GM23248 (cell line): ENCODE results near the gene TP53I13. TPM values are rescaled to one million over a fixed set of nuclear protein-coding genes. Genes with fewer than 3 reads are reported as not detected.
A peak's percentile ranks its signal among the peaks of the same experiment; 100 is the strongest.

Experiments
- DNase-seq: peaks from one replicate; pipeline ENCODE4 v3.0.0-alpha.2; 2015
- H2AFZ ChIP-seq: fragments of 200-600 bp; sonication (generic); 2 replicates; pipeline ENCODE4 v1.6.1; 2016; ENCODE audit warnings: antibody characterized with exemption
- H3F3A ChIP-seq: fragments of 200-600 bp; sonication (generic); 2 replicates; pipeline ENCODE4 v1.6.1; 2016; ENCODE audit warnings: mild to moderate bottlenecking, antibody characterized with exemption, mixed run types; ENCODE audit not compliant: insufficient read depth
- H3K27ac ChIP-seq: fragments of 200-600 bp; sonication (generic); 2 replicates; pipeline ENCODE4 v1.5.1; 2016; ENCODE audit warnings: mild to moderate bottlenecking
- H3K27me3 ChIP-seq: fragments of 200-600 bp; sonication (generic); replicated peaks from 2 replicates; pipeline ENCODE4 v1.6.1; 2016; ENCODE audit warnings: mild to moderate bottlenecking; ENCODE audit not compliant: insufficient read depth
- H3K36me3 ChIP-seq: fragments of 200-600 bp; sonication (generic); 2 replicates; pipeline ENCODE4 v1.6.1; 2016; ENCODE audit warnings: low read depth, mild to moderate bottlenecking
- H3K4me1 ChIP-seq: fragments of 200-600 bp; sonication (generic); 2 replicates; pipeline ENCODE4 v1.6.1; 2016; ENCODE audit warnings: mild to moderate bottlenecking; ENCODE audit not compliant: insufficient read depth
- H3K4me2 ChIP-seq: fragments of 200-600 bp; sonication (generic); one replicate; pipeline ENCODE4 v1.6.1; 2016; ENCODE audit warnings: mild to moderate bottlenecking; ENCODE audit not compliant: unreplicated experiment
- H3K4me3 ChIP-seq: fragments of 200-600 bp; sonication (generic); 2 replicates; pipeline ENCODE4 v1.5.1; 2016; ENCODE audit warnings: mild to moderate bottlenecking
- H3K79me2 ChIP-seq: fragments of 200-600 bp; sonication (generic); 2 replicates; pipeline ENCODE4 v1.6.1; 2016; ENCODE audit warnings: mild to moderate bottlenecking; ENCODE audit not compliant: insufficient read depth
- H3K9ac ChIP-seq: fragments of 200-600 bp; sonication (generic); 2 replicates; pipeline ENCODE4 v1.6.1; 2016; ENCODE audit warnings: mild to moderate bottlenecking
- H3K9me2 ChIP-seq: fragments of 200-600 bp; sonication (generic); 2 replicates; pipeline ENCODE4 v1.6.1; 2016; ENCODE audit warnings: mixed run types, mild to moderate bottlenecking, moderate library complexity; ENCODE audit not compliant: insufficient read depth
- H3K9me3 ChIP-seq: fragments of 200-600 bp; sonication (generic); one replicate; pipeline ENCODE4 v1.6.1; 2017; ENCODE audit warnings: low read depth
- H4K20me1 ChIP-seq: fragments of 200-600 bp; sonication (generic); 2 replicates; pipeline ENCODE4 v1.6.0; 2016; ENCODE audit not compliant: insufficient read depth
- EZH2 ChIP-seq: fragments of 200-600 bp; sonication (generic); IDR thresholded peaks from 2 replicates; pipeline ENCODE4 v1.6.1; 2018; ENCODE audit warnings: antibody characterized with exemption, mild to moderate bottlenecking; ENCODE audit not compliant: insufficient read depth, poor library complexity, severe bottlenecking
- EZH2phosphoT487 ChIP-seq: fragments of 200-600 bp; sonication (generic); IDR thresholded peaks from 2 replicates; pipeline ENCODE4 v1.6.1; 2018; ENCODE audit warnings: antibody characterized with exemption, moderate library complexity, mild to moderate bottlenecking, low read depth; ENCODE audit not compliant: insufficient read depth
- WGBS, 2 experiments: methylation state at CpG; one replicate each; pipeline ENCODE4 v1.1.6; 2015 to 2017; ENCODE audit warnings: low lambda C conversion rate in 2 of 2, low coverage in 1 of 2; ENCODE audit errors: missing lambda C conversion rate in 2 of 2; 5-methylcytosine and 5-hydroxymethylcytosine counted together
- in situ Hi-C: fragments of 300-500 bp; cut with MboI; formaldehyde crosslinking; loops from 2 replicates; pipeline ENCODE4 v1.15.0; 2020
- polyA plus RNA-seq: library from polyadenylated mRNA; unstranded; fragments of >200 nt; fragmentation: Nextera tagmentation; extraction: Ambion mirVana; gene quantifications from 2 replicates; pipeline ENCODE4 v1.2.1, GENCODE V29; 2016
- total RNA-seq: library from RNA; depleted of rRNA; stranded (reverse); fragments of >200 nt; shearing (Covaris generic); gene quantifications from 2 replicates; pipeline ENCODE4 v1.2.3, GENCODE V29; 2014

Gene TP53I13
- total and polyA plus RNA-seq, 2 experiments from 2014 or later = 37.3 to 67.2 TPM

GRCh38 chr17:29576214-29577000 is 7.9 kb downstream of the TP53I13 start:
- Histone ChIP-seq H3K9me2 (no peaks in the 10 kb centered on the region), H3K4me3 (no peak overlapping the region), H4K20me1 (no peaks in the 10 kb centered on the region), H2AFZ (no peak overlapping the region), H3F3A (no peaks in the 10 kb centered on the region), H3K27me3 (no peaks in the 10 kb centered on the region), H3K4me1 (0 out of 2 replicates have a peak, but pooled peaks cover 8% of the 10 kb centered on the region), H3K9me3 (no peaks in the 10 kb centered on the region), H3K4me2 (no peak overlapping the region), H3K9ac (no peak overlapping the region), H3K36me3 (peaks cover 5% of the 10 kb centered on the region; the same call in 1 of the 2 replicates), H3K79me2 (no peaks in the 10 kb centered on the region; the same call in 1 of the 2 replicates), H3K27ac (no peak overlapping the region)
- 94 to 96% methylated on average over 32 to 37 of the region's 37 CpGs for WGBS, 2 experiments
- in situ Hi-C loops = no loop called here
- no peak for DNase-seq
- TF ChIP-seq EZH2 = no peak
- no peak for TF ChIP-seq EZH2phosphoT487

GRCh38 chr17:29577001-29577370 is 8.5 kb downstream of the TP53I13 start:
- Histone ChIP-seq H3K27ac (no peak overlapping the region), H3K36me3 (peaks cover 5% of the 10 kb centered on the region; the same call in 1 of the 2 replicates), H3K9ac (no peak overlapping the region), H4K20me1 (no peaks in the 10 kb centered on the region), H3K4me3 (no peak overlapping the region), H3K9me3 (no peaks in the 10 kb centered on the region), H2AFZ (no peak overlapping the region), H3K27me3 (no peaks in the 10 kb centered on the region), H3F3A (no peaks in the 10 kb centered on the region), H3K79me2 (peaks cover under 1% of the 10 kb centered on the region; the same call in 1 of the 2 replicates), H3K4me1 (0 out of 2 replicates have a peak, but pooled peaks cover 8% of the 10 kb centered on the region), H3K9me2 (no peaks in the 10 kb centered on the region), H3K4me2 (no peak overlapping the region)
- in situ Hi-C loops = no loop called here
- DNase-seq = no peak
- 95 to 97% methylated on average over 8 to 9 of the region's 9 CpGs for WGBS, 2 experiments
- no peak for TF ChIP-seq EZH2

GRCh38 chr17:29577385-29578211 is 9.1 kb downstream of the TP53I13 start:
- Histone ChIP-seq H3K4me3 (no peak overlapping the region), H3K79me2 (peaks cover 7% of the 10 kb centered on the region), H3K27me3 (no peaks in the 10 kb centered on the region), H3K4me2 (no peak overlapping the region), H3K4me1 (0 out of 2 replicates have a peak, but pooled peaks cover 8% of the 10 kb centered on the region), H3K9me2 (no peaks in the 10 kb centered on the region), H2AFZ (no peak overlapping the region), H3K36me3 (peaks cover 5% of the 10 kb centered on the region; the same call in 1 of the 2 replicates), H3F3A (no peaks in the 10 kb centered on the region), H3K9me3 (no peaks in the 10 kb centered on the region), H4K20me1 (no peaks in the 10 kb centered on the region), H3K27ac (no peak overlapping the region), H3K9ac (peak overlapping the region; percentile 48)
- DNase-seq = peak; percentile 66
- in situ Hi-C loops = no loop called here
- TF ChIP-seq EZH2 (no peak), EZH2phosphoT487 (no peak)
- 45 to 49% methylated on average over 20 to 21 of the region's 22 CpGs for WGBS, 2 experiments

GRCh38 chr17:29578626-29579485 is 10.4 kb downstream of the TP53I13 start:
- H3F3A ChIP-seq = no peaks in the 10 kb centered on the region
- no peak for TF ChIP-seq EZH2
- no peak for TF ChIP-seq EZH2phosphoT487
- WGBS, 2 experiments = 90 to 91% methylated on average over 14 of the region's 14 CpGs
- H3K79me2 ChIP-seq = peaks cover 19% of the 10 kb centered on the region
- no peaks in the 10 kb centered on the region for H3K9me3 ChIP-seq
- H3K27ac ChIP-seq = no peak overlapping the region
- H3K27me3 ChIP-seq = no peaks in the 10 kb centered on the region
- no peak overlapping the region for H2AFZ ChIP-seq
- no peak overlapping the region for H3K4me3 ChIP-seq
- in situ Hi-C loops = no loop called here
- H3K9me2 ChIP-seq = no peaks in the 10 kb centered on the region
- 0 out of 2 replicates have a peak, but pooled peaks cover under 1% of the 10 kb centered on the region for H4K20me1 ChIP-seq
- no peak for DNase-seq
- no peak overlapping the region for H3K4me2 ChIP-seq
- no peak overlapping the region for H3K9ac ChIP-seq
- H3K36me3 ChIP-seq = peaks cover 5% of the 10 kb centered on the region; the same call in 1 of the 2 replicates
- 0 out of 2 replicates have a peak, but pooled peaks cover 4% of the 10 kb centered on the region for H3K4me1 ChIP-seq
